ENCODE results near the gene MEGF11.
"Not testable (repeated sequence)": the region's sequence is repeated elsewhere in the genome, so short reads cannot be mapped to it uniquely, and the experiment has no call there.

Gene MEGF11

DNA sequence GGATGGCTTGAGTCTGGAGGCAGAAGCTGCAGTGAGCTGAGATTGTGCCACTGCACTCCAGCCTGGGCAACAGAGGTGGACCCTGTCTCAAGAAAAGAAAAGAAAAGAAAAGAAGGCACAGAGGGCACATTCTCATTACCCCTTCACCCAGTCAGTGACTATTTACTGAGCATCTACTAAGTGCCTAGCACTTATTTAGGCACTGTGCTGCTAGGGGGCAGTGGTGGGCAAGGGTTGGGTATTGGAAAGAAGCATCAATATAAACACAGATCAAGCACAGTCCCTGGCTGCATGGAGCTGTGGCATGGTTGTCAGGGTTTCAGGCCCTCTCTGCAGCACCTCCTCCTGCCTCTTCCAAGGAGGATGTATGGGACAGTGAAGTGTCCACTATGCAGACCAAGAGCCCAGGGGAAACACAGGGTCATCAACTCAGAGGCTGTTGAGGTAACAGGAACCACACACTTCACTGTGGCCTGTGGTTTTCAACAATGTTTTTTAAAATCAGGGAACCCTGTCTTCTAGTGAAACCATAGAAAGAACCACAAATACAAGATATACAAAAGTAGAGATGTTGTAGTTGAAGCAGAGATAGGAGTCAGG, 245.8 kb downstream of the MEGF11 start:
- Histone ChIP-seq H3F3A (ENCODE audit: insufficient read depth) (no peaks in the 10 kb centered on the region), H3K27ac (ENCODE audit: low read depth, low read length) (no peak overlapping the region), H3K4me3 (ENCODE audit: insufficient read depth, low read length, poor library complexity, severe bottlenecking) (no peak overlapping the region), H3K9me3 (ENCODE audit: insufficient read depth, low read length) (no peaks in the 10 kb centered on the region), H3K4me2 (ENCODE audit: low read depth, low read length, poor library complexity, severe bottlenecking) (no peak overlapping the region), H4K20me1 (ENCODE audit: low read depth, low read length) (no peaks in the 10 kb centered on the region), H2AFZ (ENCODE audit: low read depth, low read length, severe bottlenecking) (no peak overlapping the region), H3K9me2 (replicated peaks; ENCODE audit: insufficient read depth, low read length) (no peaks in the 10 kb centered on the region), H3K9ac (ENCODE audit: low read length) (no peak overlapping the region), H3K27me3 (ENCODE audit: low read length) (no peaks in the 10 kb centered on the region), H3K79me2 (ENCODE audit: insufficient read depth, low read length) (no peaks in the 10 kb centered on the region), H3K36me3 (ENCODE audit: low read length) (no peaks in the 10 kb centered on the region)
- no peak for TF ChIP-seq EZH2phosphoT487 (conservative IDR thresholded peaks at IDR 0.05; ENCODE audit: low read length)
- TF ChIP-seq, protein P1, sequence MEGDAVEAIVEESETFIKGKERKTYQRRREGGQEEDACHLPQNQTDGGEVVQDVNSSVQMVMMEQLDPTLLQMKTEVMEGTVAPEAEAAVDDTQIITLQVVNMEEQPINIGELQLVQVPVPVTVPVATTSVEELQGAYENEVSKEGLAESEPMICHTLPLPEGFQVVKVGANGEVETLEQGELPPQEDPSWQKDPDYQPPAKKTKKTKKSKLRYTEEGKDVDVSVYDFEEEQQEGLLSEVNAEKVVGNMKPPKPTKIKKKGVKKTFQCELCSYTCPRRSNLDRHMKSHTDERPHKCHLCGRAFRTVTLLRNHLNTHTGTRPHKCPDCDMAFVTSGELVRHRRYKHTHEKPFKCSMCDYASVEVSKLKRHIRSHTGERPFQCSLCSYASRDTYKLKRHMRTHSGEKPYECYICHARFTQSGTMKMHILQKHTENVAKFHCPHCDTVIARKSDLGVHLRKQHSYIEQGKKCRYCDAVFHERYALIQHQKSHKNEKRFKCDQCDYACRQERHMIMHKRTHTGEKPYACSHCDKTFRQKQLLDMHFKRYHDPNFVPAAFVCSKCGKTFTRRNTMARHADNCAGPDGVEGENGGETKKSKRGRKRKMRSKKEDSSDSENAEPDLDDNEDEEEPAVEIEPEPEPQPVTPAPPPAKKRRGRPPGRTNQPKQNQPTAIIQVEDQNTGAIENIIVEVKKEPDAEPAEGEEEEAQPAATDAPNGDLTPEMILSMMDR (IDR thresholded peaks at IDR 0.05; ENCODE audit: insufficient read depth, low read length, poor library complexity, severe bottlenecking): peak; percentile 14

DNA sequence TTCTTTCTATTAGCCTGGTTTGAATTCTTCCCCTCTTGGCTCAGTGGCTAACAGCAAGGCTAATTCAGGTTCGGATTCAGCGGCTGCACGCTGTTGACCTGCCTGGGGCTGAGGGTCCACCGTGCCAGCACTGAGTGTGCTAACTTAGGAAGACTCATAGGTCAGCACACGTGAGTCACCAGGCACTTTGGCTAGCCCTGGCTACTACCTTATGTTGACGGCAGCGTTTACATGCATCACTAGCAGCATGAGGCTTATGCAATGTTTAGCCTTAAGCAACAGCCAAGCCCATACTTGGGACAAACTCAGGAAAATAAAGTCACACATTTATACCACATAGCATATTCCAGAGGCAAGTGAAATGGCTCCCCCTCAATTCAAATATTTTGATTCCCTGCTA, 246.6 kb downstream of the MEGF11 start:
- no peaks in the 10 kb centered on the region for H3K36me3 ChIP-seq (ENCODE audit: low read length)
- no peaks in the 10 kb centered on the region for H3K9me3 ChIP-seq (ENCODE audit: insufficient read depth, low read length)
- H3K4me3 ChIP-seq (ENCODE audit: insufficient read depth, low read length, poor library complexity, severe bottlenecking): no peak overlapping the region
- TF ChIP-seq, protein P1 (IDR thresholded peaks at IDR 0.05; ENCODE audit: insufficient read depth, low read length, poor library complexity, severe bottlenecking): no peak
- no peak for TF ChIP-seq EZH2phosphoT487 (conservative IDR thresholded peaks at IDR 0.05; ENCODE audit: low read length)
- H4K20me1 ChIP-seq (ENCODE audit: low read depth, low read length): no peaks in the 10 kb centered on the region
- H3K27me3 ChIP-seq (ENCODE audit: low read length): no peaks in the 10 kb centered on the region
- H2AFZ ChIP-seq (ENCODE audit: low read depth, low read length, severe bottlenecking): no peak overlapping the region
- H3F3A ChIP-seq (ENCODE audit: insufficient read depth): no peaks in the 10 kb centered on the region
- no peaks in the 10 kb centered on the region for H3K9me2 ChIP-seq (replicated peaks; ENCODE audit: insufficient read depth, low read length)
- no peak overlapping the region for H3K9ac ChIP-seq (ENCODE audit: low read length)
- H3K79me2 ChIP-seq (ENCODE audit: insufficient read depth, low read length): no peaks in the 10 kb centered on the region
- no peak overlapping the region for H3K4me2 ChIP-seq (ENCODE audit: low read depth, low read length, poor library complexity, severe bottlenecking)
- H3K27ac ChIP-seq (ENCODE audit: low read depth, low read length): no peak overlapping the region

DNA sequence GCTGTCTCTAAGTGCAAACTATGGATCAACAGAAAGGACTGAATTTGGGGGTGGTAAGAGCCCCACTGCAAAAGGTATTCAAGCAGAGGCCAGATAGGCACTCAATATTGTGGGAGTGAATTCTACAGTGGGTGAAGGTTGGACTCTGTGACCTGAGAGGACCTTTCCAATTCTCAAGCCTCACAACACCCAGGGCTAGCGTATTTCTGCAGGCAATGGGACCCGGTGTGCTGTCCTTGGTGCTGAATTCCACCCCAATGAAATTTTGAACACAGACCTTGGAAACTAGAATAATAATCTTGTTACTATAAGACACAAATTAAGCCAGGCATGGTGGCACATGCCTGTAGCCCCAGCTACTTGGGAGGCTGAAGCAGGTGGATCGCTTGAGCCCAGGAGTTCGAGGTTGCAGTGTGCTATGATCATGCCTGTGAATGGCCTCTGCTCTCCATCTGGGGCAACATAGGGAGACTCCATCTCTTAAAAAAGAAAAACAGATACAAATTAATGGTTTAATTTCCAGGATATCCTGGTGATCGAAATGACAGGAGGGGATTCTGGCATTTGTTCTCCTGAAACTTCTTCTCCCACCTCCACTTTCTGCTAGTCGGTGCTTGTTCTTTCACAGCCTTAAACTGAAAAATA, 248.8 kb downstream of the MEGF11 start:
- no peak for TF ChIP-seq EZH2phosphoT487 (conservative IDR thresholded peaks at IDR 0.05; ENCODE audit: low read length)
- TF ChIP-seq, protein P1 (IDR thresholded peaks at IDR 0.05; ENCODE audit: insufficient read depth, low read length, poor library complexity, severe bottlenecking): no peak
- H3K36me3 ChIP-seq (ENCODE audit: low read length): no peaks in the 10 kb centered on the region
- H3K9me2 ChIP-seq (replicated peaks; ENCODE audit: insufficient read depth, low read length): no peaks in the 10 kb centered on the region

DNA sequence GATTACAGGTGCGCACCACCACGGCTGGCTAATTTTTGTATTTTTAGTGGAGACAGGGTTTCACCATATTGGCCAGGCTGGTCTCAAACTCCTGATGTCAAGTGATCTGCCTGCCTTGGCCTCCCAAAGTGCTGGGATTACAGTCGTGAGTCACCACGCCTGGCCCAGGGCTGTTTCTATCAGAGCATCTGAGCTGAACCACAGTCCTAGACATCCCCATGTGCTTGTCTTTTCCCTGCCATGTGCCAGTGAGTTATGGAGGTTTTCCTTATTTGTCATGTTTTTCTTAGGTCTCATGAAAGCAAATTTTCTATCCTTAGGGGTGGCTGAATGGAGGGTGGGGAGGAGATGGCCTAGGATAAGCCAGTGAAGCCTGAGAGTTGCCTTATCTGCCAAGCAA, 250.4 kb downstream of the MEGF11 start:
- H4K20me1 ChIP-seq (ENCODE audit: low read depth, low read length); H3K4me3 ChIP-seq (ENCODE audit: insufficient read depth, low read length, poor library complexity, severe bottlenecking); H3K9me2 ChIP-seq (replicated peaks; ENCODE audit: insufficient read depth, low read length); H3K27ac ChIP-seq (ENCODE audit: low read depth, low read length); H3K9ac ChIP-seq (ENCODE audit: low read length); H3K9me3 ChIP-seq (ENCODE audit: insufficient read depth, low read length); H2AFZ ChIP-seq (ENCODE audit: low read depth, low read length, severe bottlenecking); H3K36me3 ChIP-seq (ENCODE audit: low read length); H3F3A ChIP-seq (ENCODE audit: insufficient read depth); H3K4me2 ChIP-seq (ENCODE audit: low read depth, low read length, poor library complexity, severe bottlenecking); H3K79me2 ChIP-seq (ENCODE audit: insufficient read depth, low read length); H3K27me3 ChIP-seq (ENCODE audit: low read length): not testable (repeated sequence)

More for the DNA sequence above, 248.8 kb downstream of the MEGF11 start:
- no peaks in the 10 kb centered on the region for H3K79me2 ChIP-seq (ENCODE audit: insufficient read depth, low read length)
- H3K4me2 ChIP-seq (ENCODE audit: low read depth, low read length, poor library complexity, severe bottlenecking): no peak overlapping the region
- H3K27ac ChIP-seq (ENCODE audit: low read depth, low read length): no peak overlapping the region
- H3K4me3 ChIP-seq (ENCODE audit: insufficient read depth, low read length, poor library complexity, severe bottlenecking): no peak overlapping the region
- H3F3A ChIP-seq (ENCODE audit: insufficient read depth): no peaks in the 10 kb centered on the region
- no peak overlapping the region for H3K9ac ChIP-seq (ENCODE audit: low read length)
- no peaks in the 10 kb centered on the region for H4K20me1 ChIP-seq (ENCODE audit: low read depth, low read length)
- H3K9me3 ChIP-seq (ENCODE audit: insufficient read depth, low read length): no peaks in the 10 kb centered on the region
- no peaks in the 10 kb centered on the region for H3K27me3 ChIP-seq (ENCODE audit: low read length)
- H2AFZ ChIP-seq (ENCODE audit: low read depth, low read length, severe bottlenecking): no peak overlapping the region
